HG02885 (cell line): ENCODE data around the gene ACACA.
"Not testable (repeated sequence)": the region's sequence is repeated elsewhere in the genome, so short reads cannot be mapped to it uniquely, and the experiment has no call there.

Experiments
- ATAC-seq: cut with Tn5 transposase; IDR thresholded peaks from one replicate; pipeline ENCODE4 v1.9.1; 2021; ENCODE audit warnings: mild to moderate bottlenecking; ENCODE audit not compliant: unreplicated experiment, poor library complexity

Gene ACACA

DNA sequence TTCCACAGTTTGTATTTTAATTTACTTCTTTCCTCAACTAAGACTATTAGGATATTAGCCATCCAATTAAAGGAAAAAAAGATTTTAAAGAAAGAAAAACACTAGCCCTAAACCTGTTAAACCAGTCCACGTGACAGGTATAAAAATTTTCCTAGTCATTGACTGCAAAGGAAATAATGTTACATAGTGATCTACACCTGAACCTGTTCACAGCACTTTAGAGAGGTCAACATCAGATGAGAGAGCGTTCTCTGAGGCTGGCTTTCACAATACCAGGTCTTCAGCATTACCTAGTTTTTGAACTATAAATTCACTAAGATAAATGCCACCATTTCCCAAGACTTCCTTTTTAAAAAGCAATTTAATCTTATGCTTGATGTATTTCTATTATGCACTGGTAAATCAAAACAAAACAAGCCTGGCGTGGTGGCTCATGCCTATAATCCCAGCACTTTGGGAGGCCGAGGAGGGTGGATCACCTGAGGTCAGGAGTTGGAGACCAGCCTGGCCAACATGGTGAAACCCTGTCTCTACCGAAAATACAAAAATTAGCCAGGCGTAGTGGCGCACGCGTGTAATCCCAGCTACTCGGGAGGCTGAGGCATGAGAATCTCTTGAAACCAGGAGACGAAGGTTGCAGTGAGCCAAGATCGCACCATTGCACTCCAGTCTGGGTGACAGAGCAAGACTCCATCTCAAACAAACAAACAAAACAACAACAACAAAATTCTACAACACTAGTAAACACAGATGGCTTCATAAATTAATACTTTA lies 49.7 kb downstream of the ACACA start:
- not testable (repeated sequence) for ATAC-seq

DNA sequence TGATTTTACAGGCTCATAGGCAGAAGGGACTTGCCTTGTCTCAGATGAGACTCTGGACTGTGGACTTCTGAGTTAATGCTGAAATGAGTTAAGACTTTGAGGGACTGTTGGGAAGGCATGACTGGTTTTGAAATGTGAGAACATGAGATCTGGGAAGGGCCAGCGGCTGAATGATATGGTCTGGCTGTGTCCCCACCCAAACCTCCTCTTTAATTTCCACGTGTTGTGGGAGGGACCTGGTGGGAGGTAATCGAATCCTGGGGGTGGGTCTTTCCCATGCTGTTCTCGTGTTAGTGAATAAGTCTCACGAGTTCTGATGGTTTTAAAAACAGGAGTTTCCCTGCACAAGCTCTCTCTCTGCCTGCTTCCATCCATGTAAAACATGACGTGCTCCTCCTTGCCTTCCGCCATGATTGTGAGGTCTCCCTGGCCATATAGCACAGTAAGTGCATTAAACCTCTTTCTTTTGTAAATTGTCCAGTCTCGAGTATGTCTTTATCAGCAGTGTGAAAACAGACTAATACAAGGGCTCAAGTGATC lies 59.7 kb downstream of the ACACA start:
- ATAC-seq = not testable (repeated sequence)

DNA sequence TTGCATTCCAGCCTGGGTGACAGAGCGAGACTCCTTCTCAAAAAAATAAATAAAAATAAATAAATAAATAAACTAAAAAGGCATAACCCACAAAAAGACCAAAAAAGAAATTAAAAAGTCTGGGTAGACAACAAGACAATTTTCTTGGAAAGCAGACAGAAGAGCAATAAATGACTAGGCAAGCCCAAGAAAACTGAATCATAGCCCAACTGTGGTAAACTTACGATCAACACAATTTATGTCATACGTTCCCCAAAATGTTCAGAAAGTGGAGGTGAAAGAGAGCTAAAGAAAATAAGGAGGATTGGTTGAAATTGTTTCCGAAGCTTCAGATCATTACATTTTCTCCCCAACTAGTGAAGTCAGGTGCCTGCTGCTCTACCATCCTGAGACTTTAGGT lies 62.1 kb downstream of the ACACA start:
- ATAC-seq = no peak

DNA sequence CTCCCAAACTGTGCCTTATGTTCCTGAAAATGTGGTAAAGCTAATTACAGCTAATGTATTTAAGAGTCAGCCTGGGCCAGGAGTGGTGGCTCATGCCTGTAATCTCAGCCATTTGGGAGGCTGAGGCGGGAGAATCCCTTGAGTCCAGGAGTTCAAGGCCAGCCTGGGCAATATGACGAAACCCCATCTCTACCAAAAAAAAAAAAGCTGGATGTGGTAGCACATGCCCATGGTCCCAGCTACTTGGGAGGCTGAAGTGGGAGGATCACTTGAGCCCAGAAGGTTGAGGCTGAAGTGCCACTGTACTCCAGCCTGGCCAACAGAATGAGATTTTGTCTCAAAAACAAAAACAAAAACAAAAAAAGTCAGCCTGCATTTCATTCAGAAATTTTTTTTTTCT lies 64.0 kb downstream of the ACACA start:
- ATAC-seq = no peak

DNA sequence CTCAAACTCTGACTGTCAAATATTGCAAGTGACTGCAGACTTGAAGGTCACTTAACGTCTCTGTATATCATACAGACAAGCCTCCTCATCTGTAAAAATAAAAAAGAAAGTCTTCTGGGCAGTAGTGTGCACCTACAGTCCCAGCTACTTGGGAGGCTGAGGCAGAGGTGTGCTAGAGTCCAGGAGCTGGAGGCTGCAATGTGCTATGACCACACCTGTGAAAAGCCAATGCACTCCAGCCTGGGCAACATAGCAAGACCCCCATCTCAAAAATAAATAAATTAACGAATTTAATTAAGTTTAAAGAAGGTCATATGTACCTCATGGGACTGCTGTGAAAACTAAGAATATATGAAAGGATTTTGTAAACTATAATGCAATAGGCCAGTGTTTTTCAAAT lies 65.8 kb downstream of the ACACA start:
- ATAC-seq = no peak

DNA sequence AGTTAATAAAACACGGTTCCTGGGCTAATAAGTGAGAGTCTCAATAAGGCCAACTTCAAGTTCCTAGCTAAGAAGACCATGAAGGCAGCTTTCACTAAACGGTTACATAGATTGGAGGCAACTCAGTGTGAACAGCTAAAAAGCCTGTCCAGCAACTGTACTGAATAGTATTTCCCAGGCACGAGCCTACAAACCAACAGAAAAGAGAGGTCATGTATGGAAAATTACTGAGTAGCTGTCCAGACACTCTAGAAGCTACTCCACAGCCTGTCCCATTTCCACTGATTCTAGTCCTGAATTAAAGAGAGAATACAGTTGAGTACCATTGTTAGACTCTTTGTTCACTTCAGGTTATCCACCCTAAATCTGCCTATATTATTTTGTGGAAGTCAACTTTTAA lies 67.3 kb downstream of the ACACA start:
- ATAC-seq = no peak

DNA sequence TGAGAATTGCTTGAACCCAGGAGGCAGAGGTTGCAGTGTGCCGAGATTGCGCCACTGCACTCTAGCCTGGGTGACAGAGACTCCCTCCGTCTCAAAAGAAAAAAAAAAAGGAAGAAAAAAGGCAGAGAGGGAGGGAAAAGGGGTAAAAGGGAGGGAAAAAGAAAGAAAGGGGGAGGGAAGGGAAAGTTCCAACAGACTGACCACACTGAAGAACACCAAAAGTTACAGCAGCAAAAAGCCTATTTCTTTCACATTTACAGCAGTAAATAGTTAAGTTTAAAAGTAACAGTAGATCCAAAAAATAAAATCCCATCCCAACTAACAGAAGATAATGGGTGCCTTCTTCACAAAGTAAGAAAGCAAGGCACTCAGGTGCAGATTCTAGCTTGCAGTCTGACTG lies 67.8 kb downstream of the ACACA start:
- ATAC-seq = no peak

DNA sequence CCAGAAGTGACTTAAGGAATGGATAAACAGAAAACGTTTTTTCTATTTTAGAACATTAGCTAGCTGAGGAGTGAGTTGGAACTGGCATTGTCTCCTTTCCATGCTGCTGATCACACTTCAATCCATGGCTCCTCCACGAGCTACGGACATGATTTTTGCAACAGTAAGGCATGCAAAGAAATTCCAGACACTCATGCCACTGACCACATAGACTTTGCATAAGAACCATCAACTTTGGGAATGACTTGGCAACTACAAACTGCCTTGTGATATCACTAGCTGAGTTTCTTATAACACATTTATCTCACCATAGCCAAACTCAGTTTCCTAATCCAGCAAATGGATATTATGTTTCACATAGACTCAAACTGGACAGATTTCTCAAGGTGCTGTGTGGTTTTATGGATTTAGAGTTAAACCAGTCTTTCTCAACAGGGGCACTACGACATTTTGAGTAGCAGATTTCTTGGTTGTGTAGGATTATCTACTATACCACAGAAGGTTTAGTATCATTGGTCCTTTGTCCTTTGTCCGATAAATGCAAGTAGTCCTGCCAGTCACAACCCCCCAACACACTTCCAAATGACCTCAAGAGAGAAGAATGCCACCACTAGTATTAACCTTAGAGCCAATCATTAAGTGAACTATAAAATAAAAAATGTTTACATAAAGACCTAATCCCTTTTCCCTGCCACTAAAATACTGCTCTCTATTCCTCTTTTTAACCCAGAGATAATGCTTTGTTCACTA lies 79.1 kb downstream of the ACACA start:
- no peak for ATAC-seq

DNA sequence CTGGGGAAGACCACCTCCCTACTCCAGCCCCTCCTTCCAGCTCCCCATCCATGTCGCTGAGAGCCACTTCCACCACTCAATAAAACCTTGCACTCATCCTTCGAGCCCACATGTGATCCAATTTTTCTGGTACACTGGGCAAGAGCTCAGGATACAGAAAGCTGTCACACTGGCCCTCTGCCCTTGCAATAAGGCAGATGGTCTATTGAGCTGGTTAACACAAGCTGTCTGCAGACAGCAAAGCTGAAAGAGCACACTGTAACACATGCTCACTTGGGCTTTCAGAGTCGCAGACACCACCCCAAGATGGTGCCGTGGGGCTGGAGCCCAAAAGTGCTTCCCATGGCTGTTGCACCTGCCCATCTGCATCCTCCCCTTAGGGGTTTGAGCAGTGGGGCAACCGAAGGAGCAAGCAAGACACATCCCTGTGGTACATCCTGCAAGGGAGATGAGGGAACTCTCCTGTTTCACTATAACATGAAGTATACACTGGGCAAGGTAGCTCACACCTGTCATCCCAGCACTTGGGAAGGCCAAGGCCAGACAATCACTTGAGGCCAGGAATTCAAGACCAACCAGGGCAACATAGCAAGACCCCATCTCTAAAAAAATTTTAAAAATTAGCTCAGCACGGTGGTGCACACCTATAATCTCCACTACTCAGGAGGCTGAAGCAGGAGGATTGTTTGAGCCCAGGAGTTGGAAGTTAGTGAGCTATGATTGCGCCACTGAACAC lies 83.6 kb downstream of the ACACA start:
- ATAC-seq = no peak

DNA sequence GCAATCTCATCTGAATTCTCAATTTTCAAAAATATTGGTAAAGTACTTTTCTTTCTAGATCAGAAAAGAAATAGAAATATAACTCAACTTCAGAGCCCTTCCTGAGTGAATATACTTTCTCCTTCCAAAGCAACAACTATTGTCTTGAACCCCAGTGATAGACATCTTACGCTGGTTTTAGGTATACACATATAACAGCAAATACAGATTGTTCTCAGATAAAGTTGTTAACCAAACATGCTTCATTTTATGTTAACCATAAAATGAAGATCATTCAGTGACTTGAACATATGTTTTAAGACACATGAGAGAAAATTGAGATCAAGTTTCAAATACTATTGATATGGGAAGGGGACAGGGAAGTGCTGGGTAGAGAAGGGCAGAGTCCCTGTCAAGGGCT lies 84.5 kb downstream of the ACACA start:
- ATAC-seq = no peak

DNA sequence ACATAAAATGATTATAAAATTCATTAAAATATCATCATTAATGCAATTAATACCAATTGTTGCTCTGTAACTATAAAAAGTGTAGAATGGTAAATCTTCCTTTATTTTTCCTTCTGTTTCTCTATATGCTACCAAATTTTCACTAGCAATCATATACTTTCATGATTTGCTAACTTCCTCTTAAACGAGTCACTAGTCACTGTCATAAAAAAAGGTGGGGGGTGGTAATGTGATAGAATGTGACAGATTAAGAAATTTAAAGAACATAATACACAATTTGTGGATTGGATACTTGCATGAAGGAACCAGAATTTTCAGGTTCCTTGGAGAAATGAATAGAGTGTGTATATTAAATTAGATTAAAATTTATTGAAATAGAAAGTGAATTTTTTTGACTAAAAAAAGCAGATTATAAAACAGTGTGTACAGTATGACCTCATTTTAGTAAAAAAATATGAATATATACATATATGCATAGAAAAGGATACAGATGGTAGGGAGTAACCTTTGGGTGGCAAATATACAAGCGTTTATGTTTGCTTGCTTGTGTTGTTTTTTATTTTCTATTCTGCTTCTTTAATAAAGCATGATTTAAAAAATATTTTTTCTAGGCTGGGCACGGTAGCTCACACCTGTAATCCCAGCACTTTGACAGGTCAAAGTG lies 87.6 kb downstream of the ACACA start:
- ATAC-seq = no peak

DNA sequence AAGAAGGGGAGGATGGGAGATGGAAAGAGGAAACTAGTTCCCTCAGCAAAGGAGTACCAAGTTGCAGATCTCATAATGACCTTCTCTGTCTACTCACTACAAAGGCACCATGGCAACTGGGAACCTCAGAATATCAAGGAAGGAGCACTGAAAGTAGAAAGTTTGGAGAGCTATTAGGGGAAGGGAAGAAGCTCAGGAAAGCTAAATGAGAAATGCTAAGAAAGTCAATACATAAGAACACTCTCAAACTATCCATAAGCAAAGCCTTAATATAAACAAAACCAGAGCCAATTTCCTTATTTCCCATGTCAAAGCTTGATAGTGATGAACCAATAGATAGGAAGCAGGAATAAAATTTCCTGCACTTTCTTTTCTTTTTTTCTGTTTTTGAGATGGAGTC lies 88.8 kb downstream of the ACACA start:
- no peak for ATAC-seq

DNA sequence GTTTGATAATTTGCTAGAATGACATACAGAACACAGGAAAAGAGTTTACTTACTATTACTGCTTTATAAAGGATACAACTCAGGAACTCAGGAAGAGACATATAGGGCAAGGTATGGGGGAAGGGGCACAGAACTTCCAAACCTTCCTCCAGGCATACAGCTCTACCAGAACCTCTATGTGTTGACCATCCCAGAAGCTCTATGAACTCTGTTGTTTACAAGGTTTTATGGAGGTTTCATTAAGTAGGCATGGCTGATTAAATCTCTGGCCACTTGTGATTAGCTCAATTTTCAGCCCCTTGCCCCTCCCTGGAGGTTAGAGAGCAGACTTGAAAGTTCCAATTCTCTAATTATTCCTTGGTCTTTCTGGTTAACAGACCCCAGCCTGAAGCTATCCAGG lies 91.0 kb downstream of the ACACA start:
- ATAC-seq = no peak

DNA sequence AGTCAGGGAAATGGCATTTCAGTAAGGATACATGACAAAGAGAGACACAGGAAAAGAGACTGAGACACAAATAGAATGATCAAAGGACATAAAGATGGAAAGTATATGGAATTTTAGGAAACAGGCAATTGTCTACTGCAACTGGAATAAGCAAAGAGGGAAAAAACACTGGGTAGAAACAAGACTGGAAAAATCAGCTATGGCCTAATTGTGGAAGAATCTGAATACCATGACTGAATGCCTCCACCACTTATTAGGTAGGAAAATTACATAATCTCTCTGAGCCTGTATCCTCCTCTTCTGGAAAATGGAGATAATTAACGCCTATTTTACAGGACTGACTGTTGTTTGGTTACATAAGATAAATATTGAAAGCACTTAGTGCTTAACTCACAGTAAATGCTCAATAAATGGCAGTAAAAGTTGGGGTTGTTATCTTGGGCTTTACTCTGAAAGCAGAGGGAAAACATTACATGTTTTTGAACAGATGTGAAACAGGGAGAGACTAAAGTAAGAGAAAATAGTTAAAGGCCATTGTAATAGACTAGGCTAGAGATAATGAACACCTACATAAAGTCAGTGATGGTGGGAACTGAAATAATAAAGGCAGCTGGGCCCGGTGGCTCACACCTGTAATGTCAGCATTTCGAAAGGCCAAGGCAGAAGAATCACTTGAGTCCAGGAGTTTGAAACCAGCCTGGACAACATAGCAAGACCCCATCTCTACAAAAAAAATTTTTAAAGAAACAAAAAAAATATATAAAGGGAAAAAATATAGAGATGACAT lies 94.3 kb downstream of the ACACA start:
- ATAC-seq = no peak

DNA sequence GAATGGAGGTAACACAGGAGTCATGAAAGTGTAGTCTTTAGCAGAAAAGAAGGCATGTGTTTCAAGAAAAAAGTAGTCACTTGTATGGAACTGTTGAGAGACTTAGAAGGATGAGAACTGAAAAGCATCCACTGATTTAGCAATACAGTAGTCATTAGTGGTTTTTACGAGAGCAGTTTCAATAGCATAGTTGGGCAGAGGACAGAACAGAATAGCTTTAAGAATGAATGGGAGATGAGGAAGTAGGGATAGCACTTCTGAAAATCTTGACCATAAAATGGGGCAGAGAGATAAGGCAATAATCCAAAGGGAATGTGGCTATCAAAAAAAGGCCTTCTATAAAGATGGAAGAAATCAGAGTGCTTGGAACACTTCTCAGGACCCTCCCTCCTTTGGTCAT lies 95.7 kb downstream of the ACACA start:
- ATAC-seq = no peak

DNA sequence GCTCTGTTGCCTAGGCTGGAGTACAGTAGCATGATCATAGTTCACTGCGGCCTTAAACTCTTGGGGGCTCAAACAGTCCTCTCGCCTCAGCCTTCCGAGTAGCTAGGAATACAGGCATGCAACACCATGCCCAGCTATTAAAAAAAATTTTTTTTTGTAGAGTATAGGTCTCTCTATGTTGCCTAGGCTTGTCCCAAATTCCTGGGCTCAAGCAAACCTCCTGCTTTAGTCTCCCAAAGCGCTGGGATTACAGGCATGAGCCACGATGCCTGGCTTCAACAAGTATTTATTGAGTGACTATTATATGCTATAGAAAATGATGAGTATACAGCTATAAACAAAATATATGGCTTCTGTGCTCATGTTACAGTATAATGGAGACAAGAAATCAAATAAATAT lies 97.6 kb downstream of the ACACA start:
- no peak for ATAC-seq

DNA sequence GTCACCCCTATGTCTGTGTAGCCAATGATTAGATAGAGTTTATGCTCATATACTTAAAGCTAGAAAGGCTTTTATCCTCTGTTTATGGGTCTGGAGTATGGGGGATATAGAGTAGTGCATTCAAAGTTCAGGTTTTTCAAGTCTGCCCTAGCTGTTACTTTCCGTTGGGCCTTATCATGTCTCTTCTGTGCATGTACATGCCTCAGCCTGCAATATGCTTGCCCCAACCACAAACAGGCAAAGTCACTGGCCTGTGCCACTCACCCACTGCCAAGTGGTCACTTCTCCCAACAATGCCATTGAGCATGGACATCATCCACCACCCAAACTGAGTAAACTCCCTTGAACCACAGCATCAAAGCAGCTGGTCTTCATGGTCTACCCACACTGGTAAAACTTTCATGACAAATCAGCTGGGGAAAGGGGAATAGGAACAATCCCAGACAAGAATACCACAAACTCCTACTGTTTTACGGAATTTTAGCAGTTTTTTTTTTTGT lies 101.2 kb downstream of the ACACA start:
- ATAC-seq = no peak

DNA sequence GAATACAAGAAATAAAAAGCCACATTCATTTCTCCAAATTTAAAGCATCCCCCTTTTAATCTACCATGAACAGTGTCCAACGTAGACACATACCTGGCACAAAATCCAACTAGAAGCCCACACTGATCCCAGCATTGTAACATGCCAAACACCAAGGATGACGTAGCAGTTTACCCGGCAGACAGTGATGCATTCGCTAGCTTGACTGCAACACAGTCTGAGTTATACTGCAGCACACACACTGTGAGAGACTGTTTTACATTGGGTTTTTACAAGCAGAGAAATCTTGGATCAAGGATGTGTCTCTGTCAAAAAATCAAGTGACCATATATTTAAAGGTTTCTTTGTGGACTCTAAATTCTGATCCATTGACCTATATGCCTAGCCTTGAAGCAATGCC lies 105.3 kb downstream of the ACACA start:
- ATAC-seq = no peak

DNA sequence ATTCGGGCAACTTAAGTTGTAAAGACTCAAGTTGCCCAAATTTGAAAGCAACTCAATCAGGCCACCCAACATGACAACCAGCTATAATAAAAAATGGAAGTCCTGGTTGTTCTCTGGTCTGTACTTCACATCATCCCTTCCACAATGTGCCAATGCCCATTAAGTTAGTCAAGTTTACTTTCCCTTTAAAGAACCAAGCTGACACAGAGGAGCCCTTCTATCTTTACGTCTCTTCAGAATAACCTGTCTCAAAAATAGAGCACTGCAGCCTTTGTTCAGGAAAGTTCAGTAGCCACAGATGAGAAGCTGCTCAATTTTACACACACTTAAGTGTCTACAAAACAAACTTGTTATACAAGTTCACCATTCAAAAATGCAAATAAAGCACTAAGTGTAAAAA lies 106.0 kb downstream of the ACACA start:
- ATAC-seq = no peak
